ENCODE results near the gene DCC. TPM values are rescaled to one million over a fixed set of nuclear protein-coding genes. Genes with fewer than 3 reads are reported as not detected.

Gene DCC
- total RNA-seq, 1 experiment from 2014 or later, result not detected

DNA sequence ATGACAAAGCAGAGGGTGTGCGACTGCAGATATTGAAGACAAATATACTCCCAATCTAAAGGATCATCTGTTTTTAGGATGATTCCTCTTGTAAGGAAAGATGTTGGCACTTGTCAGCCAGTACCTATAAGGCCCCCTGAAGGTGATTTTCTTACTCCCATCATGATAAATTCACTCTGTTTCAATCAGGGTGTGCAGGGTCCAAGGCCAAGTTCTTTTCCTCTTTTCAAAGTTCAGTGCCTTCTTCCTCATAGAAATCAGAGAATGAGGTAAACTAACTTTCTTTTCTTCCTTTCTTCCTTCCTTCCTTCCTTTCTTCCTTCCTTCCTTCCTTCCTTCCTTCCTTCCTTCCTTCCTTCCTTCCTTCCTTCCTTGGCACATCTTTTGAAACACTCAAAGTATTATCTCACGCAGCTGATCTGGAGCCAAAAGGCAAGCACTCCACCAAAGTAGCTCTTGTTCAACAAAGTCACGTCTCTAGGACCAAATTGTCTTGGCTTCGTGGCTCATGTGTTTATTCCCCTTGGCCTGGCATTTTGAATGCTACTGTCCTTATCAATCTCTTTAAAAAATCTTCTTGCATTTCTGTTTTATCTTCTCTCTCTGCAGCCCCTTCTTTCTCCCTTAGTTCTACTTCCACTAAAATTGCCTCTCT lies 87.7 kb downstream of the DCC start:
- DNase-seq (ENCODE audit: low read depth, low spot score) (no peak), ATAC-seq (no peak)
- no peaks in the 10 kb centered on the region for H3K27me3 ChIP-seq (ENCODE audit: insufficient read depth, low read length)
- no peaks in the 10 kb centered on the region for H3K9me2 ChIP-seq (ENCODE audit: insufficient read depth)
- CTCF ChIA-PET, result no interaction called here
- H3K9me3 ChIP-seq (ENCODE audit: control insufficient read depth in 1 of 2, insufficient read depth in 1 of 2, low read depth in 1 of 2, low read length in 2 of 2), result peaks cover 9 to 21% of the 10 kb centered on the region in 2 experiments; a peak in 2 of 4 replicates
- RAD21 ChIA-PET (ENCODE audit: low non-redundant PET in 1 of 2, low total read pairs in 2 of 2, uncharacterized antibody in 2 of 2, unreplicated experiment in 2 of 2), result no interaction called here
- no TSS peak for BruUV-seq (replicated peaks)
- no peak overlapping the region for H3K4me3 ChIP-seq (replicated peaks in 1 of 2; ENCODE audit: low read depth in 1 of 2, low read length in 2 of 2)
- no peak overlapping the region for H3K4me2 ChIP-seq (ENCODE audit: low read length)
- no peaks in the 10 kb centered on the region for H4K20me1 ChIP-seq (ENCODE audit: insufficient read depth)
- H3K9ac ChIP-seq (ENCODE audit: low read length), result no peak overlapping the region
- no peaks in the 10 kb centered on the region for H3K36me3 ChIP-seq (ENCODE audit: control insufficient read depth in 1 of 2, insufficient read depth in 2 of 2, low read length in 2 of 2)
- POLR2A ChIA-PET, result no interaction called here
- no peaks in the 10 kb centered on the region for H3K79me2 ChIP-seq (ENCODE audit: insufficient read depth, low read length)
- H3K27ac ChIP-seq (ENCODE audit: low read depth, low read length), result no peak overlapping the region
- TF ChIP-seq EZH2 (IDR thresholded peaks at IDR 0.05), result no peak
- TF ChIP-seq, protein P1, sequence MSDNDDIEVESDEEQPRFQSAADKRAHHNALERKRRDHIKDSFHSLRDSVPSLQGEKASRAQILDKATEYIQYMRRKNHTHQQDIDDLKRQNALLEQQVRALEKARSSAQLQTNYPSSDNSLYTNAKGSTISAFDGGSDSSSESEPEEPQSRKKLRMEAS (IDR thresholded peaks at IDR 0.05), result no peak
- no peak for TF ChIP-seq TCF7L2 (IDR thresholded peaks at IDR 0.05; ENCODE audit: borderline replicate concordance, extremely low read depth, insufficient read depth, insufficient read length)
- TF ChIP-seq YY1 (IDR thresholded peaks at IDR 0.05; ENCODE audit: extremely low read depth, insufficient replicate concordance, low read depth, low read length), result no peak
- TF ChIP-seq POLR2A (IDR thresholded peaks at IDR 0.05; ENCODE audit: borderline replicate concordance, extremely low read depth, insufficient read depth, insufficient read length), result no peak
- TF ChIP-seq FOSL1 (IDR thresholded peaks at IDR 0.05; ENCODE audit: low read depth), result no peak
- TF ChIP-seq, protein P2, sequence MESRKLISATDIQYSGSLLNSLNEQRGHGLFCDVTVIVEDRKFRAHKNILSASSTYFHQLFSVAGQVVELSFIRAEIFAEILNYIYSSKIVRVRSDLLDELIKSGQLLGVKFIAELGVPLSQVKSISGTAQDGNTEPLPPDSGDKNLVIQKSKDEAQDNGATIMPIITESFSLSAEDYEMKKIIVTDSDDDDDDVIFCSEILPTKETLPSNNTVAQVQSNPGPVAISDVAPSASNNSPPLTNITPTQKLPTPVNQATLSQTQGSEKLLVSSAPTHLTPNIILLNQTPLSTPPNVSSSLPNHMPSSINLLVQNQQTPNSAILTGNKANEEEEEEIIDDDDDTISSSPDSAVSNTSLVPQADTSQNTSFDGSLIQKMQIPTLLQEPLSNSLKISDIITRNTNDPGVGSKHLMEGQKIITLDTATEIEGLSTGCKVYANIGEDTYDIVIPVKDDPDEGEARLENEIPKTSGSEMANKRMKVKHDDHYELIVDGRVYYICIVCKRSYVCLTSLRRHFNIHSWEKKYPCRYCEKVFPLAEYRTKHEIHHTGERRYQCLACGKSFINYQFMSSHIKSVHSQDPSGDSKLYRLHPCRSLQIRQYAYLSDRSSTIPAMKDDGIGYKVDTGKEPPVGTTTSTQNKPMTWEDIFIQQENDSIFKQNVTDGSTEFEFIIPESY (IDR thresholded peaks at IDR 0.05; ENCODE audit: extremely low read depth, insufficient replicate concordance, low read length), result no peak
- TF ChIP-seq EZH2phosphoT487 (IDR thresholded peaks at IDR 0.05; ENCODE audit: borderline replicate concordance), result no peak
- no peak for TF ChIP-seq SRF (IDR thresholded peaks at IDR 0.05; ENCODE audit: low read depth)
- no peak for TF ChIP-seq SP1 (IDR thresholded peaks at IDR 0.05; ENCODE audit: low read depth)
- no peak for TF ChIP-seq ELF1 (IDR thresholded peaks at IDR 0.05; ENCODE audit: borderline replicate concordance, low read depth)
- TF ChIP-seq SIN3A (IDR thresholded peaks at IDR 0.05; ENCODE audit: low read depth), result no peak
- TF ChIP-seq JUND (IDR thresholded peaks at IDR 0.05), result no peak
- TF ChIP-seq, protein P3, sequence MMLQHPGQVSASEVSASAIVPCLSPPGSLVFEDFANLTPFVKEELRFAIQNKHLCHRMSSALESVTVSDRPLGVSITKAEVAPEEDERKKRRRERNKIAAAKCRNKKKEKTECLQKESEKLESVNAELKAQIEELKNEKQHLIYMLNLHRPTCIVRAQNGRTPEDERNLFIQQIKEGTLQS (IDR thresholded peaks at IDR 0.05), result no peak
- no peak overlapping the region for H2AFZ ChIP-seq (ENCODE audit: low read depth, low read length, poor library complexity, severe bottlenecking)
- intact Hi-C loops (cut with micrococcal nuclease), result no loop called here
- no peaks in the 10 kb centered on the region for H3K4me1 ChIP-seq (ENCODE audit: control insufficient read depth in 1 of 2, insufficient read depth in 2 of 2, low read length in 2 of 2)

Measured in HCT116 (cell line).